Adipocyte (in vitro differentiated cells): ENCODE data around the gene ID1.
"Not testable (repeated sequence)": the region's sequence is repeated elsewhere in the genome, so short reads cannot be mapped to it uniquely, and the experiment has no call there.

Experiments used
- DNase-seq: peaks from one replicate; pipeline ENCODE4 v3.0.0-alpha.2; 2015; ENCODE audit warnings: low read depth
- H3K27me3 ChIP-seq: replicated peaks from 2 replicates; pipeline ENCODE4 v1.7.0; 2013; ENCODE audit warnings: mild to moderate bottlenecking, low read length, moderate library complexity; ENCODE audit not compliant: control insufficient read depth, insufficient read depth
- H3K36me3 ChIP-seq: 2 replicates; pipeline ENCODE4 v1.7.0; 2013; ENCODE audit warnings: low read length, mild to moderate bottlenecking, moderate library complexity; ENCODE audit not compliant: control insufficient read depth, insufficient read depth, severe bottlenecking
- H3K4me1 ChIP-seq: 2 replicates; pipeline ENCODE4 v1.7.0; 2013; ENCODE audit warnings: mild to moderate bottlenecking, low read length, moderate library complexity; ENCODE audit not compliant: control insufficient read depth, insufficient read depth
- H3K4me3 ChIP-seq: 2 replicates; pipeline ENCODE4 v1.7.0; 2013; ENCODE audit warnings: mild to moderate bottlenecking, low read length, moderate library complexity
- H3K9ac ChIP-seq: 2 replicates; pipeline ENCODE4 v1.7.0; 2013; ENCODE audit warnings: mild to moderate bottlenecking, low read length, moderate library complexity
- H3K9me3 ChIP-seq: 2 replicates; pipeline ENCODE4 v1.7.0; 2013; ENCODE audit warnings: mild to moderate bottlenecking, low read length, moderate library complexity; ENCODE audit not compliant: control insufficient read depth

The ID1 gene

GRCh38 chr20:31604567-31605030 is 490 bp upstream of the ID1 start:
- H3K4me1 ChIP-seq, result peaks cover 34% of the 10 kb centered on the region
- no peak for DNase-seq
- no peaks in the 10 kb centered on the region for H3K36me3 ChIP-seq
- peak overlapping the region; percentile 97 for H3K9ac ChIP-seq
- no peaks in the 10 kb centered on the region for H3K27me3 ChIP-seq
- H3K9me3 ChIP-seq, result no peaks in the 10 kb centered on the region
- H3K4me3 ChIP-seq, result peak overlapping the region; percentile 93

- DNase-seq, result peak; percentile 61
- Histone ChIP-seq H3K27me3 (no peaks in the 10 kb centered on the region), H3K9ac (peak overlapping the region; percentile 97), H3K4me1 (peaks cover 43% of the 10 kb centered on the region), H3K9me3 (no peaks in the 10 kb centered on the region), H3K4me3 (peak overlapping the region; percentile 93), H3K36me3 (no peaks in the 10 kb centered on the region)
Measured at GRCh38 chr20:31605902-31606803, 1.1 kb downstream of the ID1 start.

- H3K4me1 ChIP-seq, result peaks cover 52% of the 10 kb centered on the region
Measured at GRCh38 chr20:31606804-31607639, 1.9 kb downstream of the ID1 start.

GRCh38 chr20:31607640-31608250 is 2.7 kb downstream of the ID1 start:
- Histone ChIP-seq H3K9me3 (no peaks in the 10 kb centered on the region), H3K9ac (peak overlapping the region; percentile 97), H3K4me1 (peaks cover 50% of the 10 kb centered on the region), H3K36me3 (no peaks in the 10 kb centered on the region), H3K4me3 (peak overlapping the region; percentile 93), H3K27me3 (no peaks in the 10 kb centered on the region)
- DNase-seq, result peak; percentile 42

More at GRCh38 chr20:31606804-31607639, 1.9 kb downstream of the ID1 start:
- peak overlapping the region; percentile 97 for H3K9ac ChIP-seq
- DNase-seq, result peak; percentile 78
- H3K4me3 ChIP-seq, result peak overlapping the region; percentile 93
- no peaks in the 10 kb centered on the region for H3K9me3 ChIP-seq
- no peaks in the 10 kb centered on the region for H3K27me3 ChIP-seq
- H3K36me3 ChIP-seq, result no peaks in the 10 kb centered on the region

GRCh38 chr20:31608251-31608945 is 3.3 kb downstream of the ID1 start:
- Histone ChIP-seq H3K9ac (peak overlapping the region; percentile 97), H3K27me3 (no peaks in the 10 kb centered on the region), H3K4me1 (peaks cover 47% of the 10 kb centered on the region), H3K4me3 (peak overlapping the region; percentile 93), H3K9me3 (no peaks in the 10 kb centered on the region), H3K36me3 (no peaks in the 10 kb centered on the region)
- peak; percentile 85 for DNase-seq

- not testable (repeated sequence) for H3K36me3 ChIP-seq, H3K9me3 ChIP-seq, H3K27me3 ChIP-seq, H3K9ac ChIP-seq, H3K4me3 ChIP-seq, DNase-seq
- H3K4me1 ChIP-seq, result peaks cover 38% of the 10 kb centered on the region
Measured at GRCh38 chr20:31612271-31612640, 7.2 kb downstream of the ID1 start.

- H3K36me3 ChIP-seq, result no peaks in the 10 kb centered on the region
- H3K4me3 ChIP-seq, result no peak overlapping the region
Measured at GRCh38 chr20:31615416-31615815, 10.3 kb downstream of the ID1 start.

GRCh38 chr20:31617432-31618104 is 12.5 kb downstream of the ID1 start:
- peaks cover 3% of the 10 kb centered on the region for H3K4me1 ChIP-seq
- no peaks in the 10 kb centered on the region for H3K36me3 ChIP-seq
- H3K9me3 ChIP-seq, result no peaks in the 10 kb centered on the region
- no peak overlapping the region for H3K4me3 ChIP-seq
- no peaks in the 10 kb centered on the region for H3K27me3 ChIP-seq
- no peak for DNase-seq
- no peak overlapping the region for H3K9ac ChIP-seq

More at GRCh38 chr20:31615416-31615815, 10.3 kb downstream of the ID1 start:
- DNase-seq, result no peak
- H3K4me1 ChIP-seq, result peaks cover 16% of the 10 kb centered on the region
- no peaks in the 10 kb centered on the region for H3K9me3 ChIP-seq
- no peak overlapping the region for H3K9ac ChIP-seq
- H3K27me3 ChIP-seq, result no peaks in the 10 kb centered on the region

- Histone ChIP-seq H3K9me3 (no peaks in the 10 kb centered on the region), H3K27me3 (no peaks in the 10 kb centered on the region), H3K36me3 (no peaks in the 10 kb centered on the region), H3K9ac (no peak overlapping the region), H3K4me1 (peaks cover 3% of the 10 kb centered on the region), H3K4me3 (no peak overlapping the region)
- no peak for DNase-seq
Measured at GRCh38 chr20:31620246-31620645, 15.2 kb downstream of the ID1 start.

- H3K27me3 ChIP-seq, DNase-seq, H3K9ac ChIP-seq, H3K4me3 ChIP-seq, H3K36me3 ChIP-seq, H3K4me1 ChIP-seq, H3K9me3 ChIP-seq: not testable (repeated sequence)
Measured at GRCh38 chr20:31623123-31623505, 18.0 kb downstream of the ID1 start.
